Measurements from ENCODE around the gene ARL16. TPM values are rescaled to one million over a fixed set of nuclear protein-coding genes. Genes with fewer than 3 reads are reported as not detected.

ARL16 gene
- total and polyA plus RNA-seq, 2 of the 8 experiments (the other 6 are each of a cell fraction or from before 2014, with no cell fraction given) = 37.0 to 60.8 TPM

- Histone ChIP-seq H3K23ac (ENCODE audit: insufficient read length) (no peak overlapping the region), H3K4ac (replicated peaks; ENCODE audit: insufficient read length, low read depth, low read length) (peak overlapping the region; percentile 85), H3K4me1 (replicated peaks in 1 of 4; ENCODE audit: control insufficient read depth in 3 of 4, insufficient read depth in 4 of 4, low read length in 3 of 4) (peaks cover 3 to 11% (median 8%) of the 10 kb centered on the region in 4 experiments), H4K20me1 (replicated peaks in 1 of 2; ENCODE audit: control insufficient read depth in 1 of 2, insufficient read depth in 2 of 2, low read length in 2 of 2) (peaks cover 3 to 5% of the 10 kb centered on the region in 2 experiments), H2BK15ac (ENCODE audit: low read length) (no peak overlapping the region; the same call in 1 of the 2 replicates), H3K9me3 (ENCODE audit: insufficient read depth in 2 of 2, low read depth in 1 of 2, low read length in 1 of 2) (no peaks in the 10 kb centered on the region), H3K36me3 (ENCODE audit: control insufficient read depth in 2 of 4, insufficient read depth in 4 of 4, low read length in 3 of 4) (peaks cover 0 to 13% (median 5%) of the 10 kb centered on the region in 4 experiments; a peak in 3 of 8 replicates), H3K9ac (replicated peaks in 1 of 4; ENCODE audit: extremely low read depth in 1 of 4, low read depth in 3 of 4, low read length in 3 of 4) (no peak overlapping the region; a peak in 1 of 7 replicates), H2BK20ac (ENCODE audit: low read length) (no peak overlapping the region), H3K4me2 (ENCODE audit: insufficient read depth in 1 of 2, low read depth in 2 of 2, low read length in 2 of 2) (no peak overlapping the region), H2AFZ (ENCODE audit: low read length) (no peak overlapping the region), H3K18ac (ENCODE audit: extremely low read depth, low read length) (no peak overlapping the region), H2BK5ac (ENCODE audit: low read depth, low read length) (no peak overlapping the region), H3K23me2 (ENCODE audit: low read depth, low read length) (peaks cover 4% of the 10 kb centered on the region; the same call in 1 of the 2 replicates), H4K91ac (replicated peaks; ENCODE audit: insufficient read length, low read length) (no peak overlapping the region), H3K56ac (replicated peaks; ENCODE audit: insufficient read length, low read depth, low read length) (no peak overlapping the region), H3K4me3 (ENCODE audit: extremely low read depth in 1 of 4, insufficient read depth in 2 of 4, low read depth in 3 of 4, low read length in 4 of 4) (no peak overlapping the region), H3K79me1 (ENCODE audit: low read depth, low read length) (peaks cover 8% of the 10 kb centered on the region), H3K14ac (ENCODE audit: insufficient read length) (no peak overlapping the region), H3K27me3 (replicated peaks in 1 of 4; ENCODE audit: control insufficient read depth in 3 of 4, extremely low read depth in 1 of 4, insufficient read depth in 3 of 4, low read length in 3 of 4) (no peaks in the 10 kb centered on the region), H2BK120ac (replicated peaks; ENCODE audit: low read depth, low read length) (no peak overlapping the region), H3K27ac (ENCODE audit: low read depth, low read length) (no peak overlapping the region; the same call in 1 of the 2 replicates), H2BK12ac (ENCODE audit: low read depth, low read length) (no peak overlapping the region), H4K8ac (ENCODE audit: extremely low read depth, insufficient read depth, low read length) (no peak overlapping the region), H2AK5ac (ENCODE audit: low read depth, low read length) (no peak overlapping the region), H3K79me2 (ENCODE audit: control insufficient read depth in 1 of 2, insufficient read depth in 2 of 2, low read length in 2 of 2) (peaks cover 0 to 18% of the 10 kb centered on the region in 2 experiments; a peak in 2 of 4 replicates), H4K5ac (ENCODE audit: insufficient read length, low read depth, low read length) (no peak overlapping the region)
- 92% methylated on average over 7 of the region's 7 CpGs; no CpG with 5 or more reads in 1 of the 2 experiments for WGBS, 2 experiments (ENCODE audit: extremely low coverage in 1 of 2, insufficient coverage in 1 of 2, insufficient read length in 1 of 2, insufficient replicate concordance in 2 of 2, low coverage in 1 of 2, low lambda C conversion rate in 2 of 2, missing lambda C conversion rate in 1 of 2)
- ChIA-PET POLR2A (ENCODE audit: partially characterized antibody) (interaction anchor here (1.0 to 4.4 kb wide), 5 partner anchors 11 to 39 kb away, joined by 3 to 23 read pairs (median 9); partner anchors contain the start of genes ARL16, HGS and MRPL12), CTCF (ENCODE audit: partially characterized antibody) (interaction anchor here (1.4 to 2.0 kb wide), 2 partner anchors 17 to 49 kb away, joined by 3 to 9 read pairs; no protein-coding TSS in a partner anchor)
- FAIRE-seq (no peak), DNase-seq (ENCODE audit: low read depth in 1 of 2, low spot score in 2 of 2) (no peak)
- TF ChIP-seq POU5F1 (IDR thresholded peaks at IDR 0.05; ENCODE audit: low read depth, low read length) (no peak), ASH2L (IDR thresholded peaks at IDR 0.05; ENCODE audit: low read length) (no peak), SUZ12 (IDR thresholded peaks at IDR 0.05; ENCODE audit: low read length) (no peak)
These were observed 19.5 kb downstream of the ARL16 start for GRCh38 chr17:81664051-81664470.
